ENCODE results near the gene ADGRL2.

DNA sequence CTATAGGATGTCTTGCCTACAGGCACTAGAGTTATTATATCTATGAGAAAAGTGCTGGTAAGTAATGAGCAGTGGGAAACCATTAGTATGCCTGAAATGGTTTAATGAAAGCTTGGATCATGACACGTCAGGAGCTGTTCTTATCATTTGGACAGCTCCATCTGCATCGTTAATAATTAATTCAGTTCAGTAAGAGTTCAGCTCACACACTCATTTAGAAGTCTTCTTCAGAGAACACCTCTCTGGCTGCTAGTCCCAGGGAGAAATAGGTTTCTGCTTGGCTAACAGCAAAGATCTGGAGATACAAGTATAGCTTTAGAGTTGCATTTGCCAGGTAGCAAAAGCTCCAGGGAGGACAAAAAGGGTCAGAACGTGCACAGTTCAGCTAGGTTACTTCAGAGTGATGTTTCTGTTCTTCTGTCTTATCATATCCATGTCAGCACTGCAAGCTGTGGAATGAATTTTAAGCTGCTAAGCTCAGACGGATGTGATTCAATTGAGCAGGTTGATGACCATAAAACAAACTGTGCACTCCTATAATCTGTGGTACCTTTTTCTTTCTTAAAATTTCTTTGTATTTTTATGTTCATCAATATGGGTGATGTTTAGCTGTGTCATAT, 173.6 kb downstream of the ADGRL2 start:
- TF ChIP-seq EZH2 (IDR thresholded peaks at IDR 0.05; ENCODE audit: borderline replicate concordance, low read depth, low read length, severe bottlenecking): no peak
- TF ChIP-seq CTCF (IDR thresholded peaks at IDR 0.05; ENCODE audit: borderline replicate concordance, extremely low read depth, low read length, poor library complexity, severe bottlenecking): no peak

Data from DND-41 (cell line).